Activated CD4-positive, alpha-beta T cell treated with anti-CD3 and anti-CD28 coated beads, Interleukin-10, Interleukin-2, amounts not matched to agents 100 ng/mL and 50 ng/mL, durations not matched to agents 16 hours and 8 hours (primary cell): ENCODE measurements around the gene TAC3.
"Not testable (repeated sequence)": the region's sequence is repeated elsewhere in the genome, so short reads cannot be mapped to it uniquely, and the experiment has no call there.

Experiments
- DNase-seq: peaks from one replicate; pipeline ENCODE4 v3.0.0-alpha.2; 2020

Gene TAC3

GRCh38 chr12:56980268-56980667 is 36.1 kb downstream of the TAC3 start:
- DNase-seq: no peak

GRCh38 chr12:56979628-56980027 is 36.7 kb downstream of the TAC3 start:
- DNase-seq: no peak

GRCh38 chr12:56978397-56979138 is 37.8 kb downstream of the TAC3 start:
- no peak for DNase-seq

GRCh38 chr12:56977361-56977760 is 39.0 kb downstream of the TAC3 start:
- not testable (repeated sequence) for DNase-seq

GRCh38 chr12:56974224-56974623 is 42.1 kb downstream of the TAC3 start:
- not testable (repeated sequence) for DNase-seq

- DNase-seq: not testable (repeated sequence)
Measured at GRCh38 chr12:56968910-56969309, 47.4 kb downstream of the TAC3 start.

GRCh38 chr12:56965997-56966642 is 50.2 kb downstream of the TAC3 start:
- not testable (repeated sequence) for DNase-seq

GRCh38 chr12:56965124-56965523 is 51.2 kb downstream of the TAC3 start:
- DNase-seq: not testable (repeated sequence)

GRCh38 chr12:56963557-56963956 is 52.8 kb downstream of the TAC3 start:
- not testable (repeated sequence) for DNase-seq

GRCh38 chr12:56962247-56962646 is 54.1 kb downstream of the TAC3 start:
- not testable (repeated sequence) for DNase-seq
